AG09309 (cell line): Measurements from ENCODE around the gene LRP1B.

Experiments
- DNase-seq: peaks from one replicate; pipeline ENCODE4 v3.0.0-alpha.2; 2010; ENCODE audit warnings: low read depth
- H3K4me3 ChIP-seq: 2 replicates; pipeline ENCODE4 v1.5.1; 2011; ENCODE audit warnings: mild to moderate bottlenecking, low read depth, low read length, moderate library complexity; ENCODE audit not compliant: control insufficient read depth
- CTCF ChIP-seq: IDR thresholded peaks from 2 replicates; pipeline ENCODE4 v1.5.1; 2011; ENCODE audit warnings: mild to moderate bottlenecking, low read depth, low read length, inconsistent platforms; ENCODE audit not compliant: insufficient read depth, control insufficient read depth; ENCODE audit errors: missing control alignments

The LRP1B gene

GRCh38 chr2:141591787-141592186 is 539.0 kb downstream of the LRP1B start:
- no peak for TF ChIP-seq CTCF
- H3K4me3 ChIP-seq = no peak overlapping the region
- DNase-seq = no peak

- no peak for TF ChIP-seq CTCF
- H3K4me3 ChIP-seq = no peak overlapping the region
- DNase-seq = no peak
Observed at GRCh38 chr2:141590620-141591019, 540.2 kb downstream of the LRP1B start.

- TF ChIP-seq CTCF = no peak
- DNase-seq = no peak
- H3K4me3 ChIP-seq = no peak overlapping the region
Observed at GRCh38 chr2:141589314-141589713, 541.5 kb downstream of the LRP1B start.

GRCh38 chr2:141586985-141587384 is 543.8 kb downstream of the LRP1B start:
- TF ChIP-seq CTCF = no peak
- no peak overlapping the region for H3K4me3 ChIP-seq
- DNase-seq = no peak

GRCh38 chr2:141582213-141582612 is 548.6 kb downstream of the LRP1B start:
- no peak for DNase-seq
- TF ChIP-seq CTCF = no peak

GRCh38 chr2:141579071-141579470 is 551.7 kb downstream of the LRP1B start:
- DNase-seq = no peak
- H3K4me3 ChIP-seq = no peak overlapping the region
- no peak for TF ChIP-seq CTCF

More at GRCh38 chr2:141582213-141582612, 548.6 kb downstream of the LRP1B start:
- no peak overlapping the region for H3K4me3 ChIP-seq

- DNase-seq = no peak
- no peak overlapping the region for H3K4me3 ChIP-seq
- TF ChIP-seq CTCF = no peak
Observed at GRCh38 chr2:141570474-141571131, 560.2 kb downstream of the LRP1B start.
